Large intestine (tissue), 3 donors: ENCODE data around the gene ARID3B. TPM values are rescaled to one million over a fixed set of nuclear protein-coding genes. Genes with fewer than 3 reads are reported as not detected.
A peak's percentile ranks its signal among the peaks of the same experiment; 100 is the strongest.

Experiments
- DNase-seq, 2 donors: peaks; one replicate each; pipeline versions ENCODE4 v3.0.0 to v3.0.0-alpha.2; 2013
- H3K27ac ChIP-seq: one replicate; pipeline ENCODE4 v1.5.1; 2013; ENCODE audit warnings: low read length
- H3K27me3 ChIP-seq: 2 replicates; pipeline ENCODE4 v1.6.1; 2013; ENCODE audit warnings: low read length; ENCODE audit not compliant: control insufficient read depth, insufficient read depth
- H3K36me3 ChIP-seq: 2 replicates; pipeline ENCODE4 v1.6.1; 2013; ENCODE audit warnings: low read length; ENCODE audit not compliant: control insufficient read depth, insufficient read depth
- H3K4me1 ChIP-seq: one replicate; pipeline ENCODE4 v1.6.1; 2013; ENCODE audit warnings: low read length; ENCODE audit not compliant: control insufficient read depth, insufficient read depth
- H3K4me3 ChIP-seq: one replicate; pipeline ENCODE4 v1.5.1; 2013; ENCODE audit warnings: low read length
- H3K9me3 ChIP-seq: one replicate; pipeline ENCODE4 v1.6.1; 2013; ENCODE audit warnings: mild to moderate bottlenecking, low read depth, low read length, moderate library complexity; ENCODE audit not compliant: control insufficient read depth
- WGBS: methylation state at CpG from one replicate; pipeline ENCODE4 v1.1.5; 2013; ENCODE audit warnings: low lambda C conversion rate; ENCODE audit not compliant: insufficient coverage; 5-methylcytosine and 5-hydroxymethylcytosine counted together
- polyA plus RNA-seq: library from polyadenylated mRNA; unstranded; fragments of 120-200 nt; gene quantifications from one replicate; pipeline ENCODE4 v1.2.1, GENCODE V29; 2013

Gene ARID3B
- polyA plus RNA-seq, 1 donor: 13.1 TPM

DNA sequence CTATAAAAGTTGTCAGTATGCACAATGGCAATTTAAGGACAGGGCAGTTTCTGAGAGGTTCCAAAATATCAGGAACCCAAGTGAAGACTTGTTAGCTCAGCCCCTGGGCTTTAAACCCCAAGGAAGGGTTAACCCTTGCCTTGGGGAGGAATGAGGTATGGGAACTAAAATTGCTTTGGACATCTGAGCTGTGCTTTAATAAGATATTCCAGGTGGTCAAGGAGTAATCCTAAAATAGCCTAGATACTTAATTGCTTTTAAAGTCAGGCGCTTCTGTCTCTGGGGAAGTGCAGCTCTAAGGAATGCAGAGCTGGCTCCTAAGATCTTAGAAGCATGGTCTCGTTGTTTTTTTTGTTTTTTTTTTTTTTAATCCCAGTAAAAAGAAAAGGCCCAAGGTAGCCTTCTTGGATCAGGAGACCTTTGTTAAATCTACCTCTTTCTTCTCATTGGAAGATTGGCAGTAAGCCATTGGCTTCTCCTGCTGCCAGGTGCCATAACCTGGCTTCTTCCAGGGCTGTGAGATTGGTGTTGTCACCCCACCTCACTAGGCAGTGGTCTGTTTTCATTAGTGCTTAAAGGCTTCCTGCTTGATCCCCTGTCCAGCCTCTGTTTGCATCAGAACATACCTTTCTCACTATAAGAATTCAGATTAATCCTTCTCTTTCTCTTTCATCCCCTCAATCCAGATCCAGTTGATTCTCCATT is 24.5 kb downstream of the ARID3B start:
- H3K27ac ChIP-seq: no peak overlapping the region
- H3K4me1 ChIP-seq: no peaks in the 10 kb centered on the region
- no peak for DNase-seq
- H3K36me3 ChIP-seq: peaks cover 15% of the 10 kb centered on the region
- WGBS: no CpG with 5 or more reads among the region's 2 CpGs
- H3K4me3 ChIP-seq: no peak overlapping the region
- no peaks in the 10 kb centered on the region for H3K27me3 ChIP-seq
- H3K9me3 ChIP-seq: no peaks in the 10 kb centered on the region

DNA sequence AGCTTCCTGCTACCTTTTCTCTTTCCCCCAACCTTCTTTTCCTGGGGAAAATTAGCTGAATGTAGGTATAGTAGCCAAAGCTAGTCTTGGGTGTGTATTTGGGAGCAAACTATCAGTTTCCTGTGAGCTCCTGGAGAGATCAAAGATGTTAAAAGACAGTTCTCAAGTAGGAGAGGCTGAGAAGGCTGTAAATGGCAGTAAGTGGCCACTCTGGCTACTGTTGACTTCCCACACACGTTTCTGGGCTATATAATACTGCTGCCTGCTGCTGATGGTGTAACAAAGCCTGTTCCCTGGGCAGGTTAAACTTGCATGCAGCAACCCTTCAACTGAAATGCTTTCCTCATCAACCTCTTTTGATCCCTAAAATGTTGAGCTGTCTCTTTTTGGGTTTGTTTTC is 27.6 kb downstream of the ARID3B start:
- DNase-seq: no peak
- Histone ChIP-seq H3K27me3 (no peaks in the 10 kb centered on the region), H3K4me3 (no peak overlapping the region), H3K9me3 (no peaks in the 10 kb centered on the region), H3K27ac (no peak overlapping the region), H3K36me3 (peaks cover 22% of the 10 kb centered on the region), H3K4me1 (no peaks in the 10 kb centered on the region)
- 60% methylated on average over 1 of the region's 1 CpG for WGBS

DNA sequence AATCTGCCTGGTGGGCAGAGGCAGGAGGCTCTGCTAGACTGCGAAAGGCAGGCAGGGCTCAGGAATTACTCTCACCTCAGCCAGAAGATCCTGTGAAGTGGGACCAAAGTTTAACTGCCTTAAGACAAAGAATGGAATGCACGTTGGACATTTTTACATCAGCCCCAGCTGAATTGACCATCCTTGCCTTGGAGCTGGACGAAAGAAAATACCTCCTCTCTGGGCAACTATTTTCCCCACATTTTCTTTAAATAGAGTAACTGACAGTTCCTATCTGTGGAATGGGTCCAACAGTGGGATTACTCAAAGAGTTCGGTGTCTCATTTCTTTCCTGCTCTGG is 28.7 kb downstream of the ARID3B start:
- WGBS: no CpG with 5 or more reads among the region's 4 CpGs
- DNase-seq: no peak
- no peak overlapping the region for H3K27ac ChIP-seq

DNA sequence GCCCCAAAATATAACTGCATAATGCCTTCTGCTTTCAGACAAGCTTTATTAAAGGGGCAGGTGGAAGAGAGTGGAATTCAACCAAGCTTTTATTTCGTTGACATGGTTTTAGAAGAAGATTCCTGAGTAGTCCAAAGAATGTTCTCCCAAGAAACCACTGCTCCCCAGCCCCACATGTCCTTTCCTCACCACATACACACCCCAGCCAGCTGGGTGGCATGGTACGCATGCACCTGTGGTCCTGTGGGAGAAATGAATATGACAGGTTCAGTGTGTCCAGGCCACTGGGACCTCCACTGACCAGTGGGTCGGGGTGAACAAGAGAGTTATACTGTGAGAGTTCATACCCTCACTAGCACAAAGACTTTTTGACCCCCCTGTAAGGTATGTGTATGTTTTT is 30.2 kb downstream of the ARID3B start:
- Histone ChIP-seq H3K27me3 (no peaks in the 10 kb centered on the region), H3K36me3 (peaks cover 31% of the 10 kb centered on the region)
- no CpG with 5 or more reads among the region's 3 CpGs for WGBS

More for the DNA sequence above, 28.7 kb downstream of the ARID3B start:
- no peaks in the 10 kb centered on the region for H3K27me3 ChIP-seq
- H3K36me3 ChIP-seq: peaks cover 25% of the 10 kb centered on the region
- H3K9me3 ChIP-seq: no peaks in the 10 kb centered on the region
- H3K4me1 ChIP-seq: no peaks in the 10 kb centered on the region
- no peak overlapping the region for H3K4me3 ChIP-seq

DNA sequence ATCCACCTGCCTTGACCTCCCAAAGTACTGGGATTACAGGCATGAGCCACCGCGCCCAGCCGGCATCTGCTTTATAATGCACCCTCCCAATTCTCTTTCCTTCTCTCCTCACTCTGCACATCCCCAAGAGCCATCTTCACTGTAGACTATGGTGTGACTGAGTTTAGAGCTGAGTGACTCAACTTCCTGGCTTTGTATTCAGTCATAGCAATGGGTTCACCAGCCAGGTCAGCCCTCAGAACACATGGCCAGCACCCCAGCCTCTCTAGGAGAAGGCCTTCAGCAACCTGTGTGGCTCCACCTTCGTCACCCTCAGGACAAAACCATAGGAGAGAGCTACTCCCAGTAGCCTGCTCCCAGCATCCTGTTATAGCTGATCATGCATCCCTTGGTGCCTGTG is 33.0 kb downstream of the ARID3B start:
- Histone ChIP-seq H3K27ac (no peak overlapping the region), H3K4me3 (no peak overlapping the region), H3K36me3 (peaks cover 33% of the 10 kb centered on the region), H3K27me3 (no peaks in the 10 kb centered on the region), H3K4me1 (peaks cover 9% of the 10 kb centered on the region), H3K9me3 (no peaks in the 10 kb centered on the region)
- DNase-seq: no peak
- no CpG with 5 or more reads among the region's 4 CpGs for WGBS

More for the DNA sequence above, 30.2 kb downstream of the ARID3B start:
- DNase-seq: no peak
- Histone ChIP-seq H3K27ac (no peak overlapping the region), H3K4me3 (no peak overlapping the region), H3K9me3 (no peaks in the 10 kb centered on the region), H3K4me1 (peaks cover 9% of the 10 kb centered on the region)

DNA sequence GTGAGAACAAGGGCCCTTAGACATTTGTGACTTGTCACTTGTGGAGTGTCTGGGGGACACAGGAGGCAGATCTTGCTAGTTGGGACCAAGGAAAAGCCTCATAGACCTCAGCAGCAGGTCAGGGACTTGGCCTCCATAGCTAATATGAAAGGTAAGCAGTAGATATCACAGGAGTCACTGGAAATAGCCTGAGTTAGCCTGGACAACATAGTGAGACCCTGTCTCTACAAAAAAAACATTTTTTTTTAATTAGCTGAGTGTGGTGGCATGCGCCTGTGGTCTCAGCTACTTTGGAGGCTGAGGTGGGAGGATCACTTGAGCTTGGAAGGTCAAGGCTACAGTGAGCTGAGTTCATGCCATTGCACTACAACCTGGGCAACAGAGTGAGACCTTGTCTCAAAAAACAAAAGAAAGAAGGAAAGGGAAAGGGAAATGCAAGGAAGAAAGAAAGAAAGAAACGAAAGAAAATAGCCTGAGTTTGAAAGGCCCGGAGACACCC is 37.5 kb downstream of the ARID3B start:
- H3K36me3 ChIP-seq: peaks cover 29% of the 10 kb centered on the region
- H3K4me1 ChIP-seq: peaks cover 9% of the 10 kb centered on the region
- DNase-seq: no peak
- no peak overlapping the region for H3K4me3 ChIP-seq
- no peaks in the 10 kb centered on the region for H3K9me3 ChIP-seq
- H3K27ac ChIP-seq: no peak overlapping the region
- no peaks in the 10 kb centered on the region for H3K27me3 ChIP-seq
- WGBS: 94% methylated on average over 2 of the region's 3 CpGs

DNA sequence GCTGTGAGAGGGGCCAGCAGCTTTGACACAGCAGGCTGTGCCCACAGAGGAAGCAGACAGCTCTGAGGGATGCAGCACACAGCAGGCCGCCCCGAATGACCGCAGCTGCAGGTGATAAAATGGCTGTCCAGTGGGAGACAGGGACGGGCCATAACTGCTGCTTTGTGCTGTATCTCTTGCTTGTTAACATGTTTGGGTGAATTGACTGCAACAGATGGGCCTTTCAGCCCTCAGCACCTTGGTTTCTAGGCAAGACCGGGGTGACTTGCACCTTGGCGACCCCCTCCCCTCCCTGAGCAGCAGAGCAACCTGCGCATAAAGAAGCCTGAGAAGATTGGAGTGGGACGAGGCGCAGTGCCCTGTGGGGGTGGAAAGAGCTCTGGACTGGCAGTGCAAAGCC is 38.0 kb downstream of the ARID3B start:
- DNase-seq: no peak
- peaks cover 9% of the 10 kb centered on the region for H3K4me1 ChIP-seq
- 100% methylated on average over 4 of the region's 9 CpGs for WGBS
- no peak overlapping the region for H3K4me3 ChIP-seq
- H3K36me3 ChIP-seq: peaks cover 31% of the 10 kb centered on the region
- no peaks in the 10 kb centered on the region for H3K27me3 ChIP-seq
- H3K9me3 ChIP-seq: no peaks in the 10 kb centered on the region
- H3K27ac ChIP-seq: no peak overlapping the region

DNA sequence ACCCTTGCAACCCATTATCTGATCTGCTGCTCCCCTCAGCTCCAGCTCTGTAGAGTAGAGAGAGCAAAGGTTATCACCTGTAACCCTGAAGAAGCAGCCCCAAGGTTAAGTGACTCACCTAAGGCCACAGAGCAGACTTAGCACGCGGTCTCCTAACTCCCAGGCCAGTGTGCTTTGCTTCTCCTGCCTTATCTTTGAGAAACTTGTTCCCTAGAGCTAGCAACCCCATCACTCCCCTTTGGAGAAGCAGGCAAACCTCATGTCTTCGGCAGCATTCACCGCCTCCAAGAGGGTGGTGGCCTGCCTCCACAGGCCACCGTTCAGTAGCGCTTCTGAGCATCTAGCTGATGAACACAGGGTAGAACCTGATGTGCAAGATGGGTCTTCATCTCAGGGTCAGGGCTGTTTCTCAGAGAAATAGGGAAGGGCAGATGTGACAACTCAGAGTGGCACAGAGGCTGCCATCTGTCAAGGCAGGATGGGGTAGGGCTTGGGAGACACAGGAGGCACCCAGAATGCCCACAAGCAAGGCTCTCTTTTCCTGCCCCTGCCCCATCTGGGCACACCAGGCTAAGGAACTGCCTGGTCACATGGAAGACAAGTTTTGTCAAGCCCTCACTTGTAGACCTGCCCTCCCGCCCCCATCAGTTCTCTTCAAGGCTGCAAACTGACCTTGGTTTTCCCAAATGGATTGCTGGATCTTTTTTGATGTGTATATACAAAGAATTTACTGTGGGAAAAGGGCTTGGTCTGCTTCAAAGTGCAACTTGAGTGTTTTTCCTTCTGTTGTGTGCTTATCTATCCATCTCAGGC is 39.7 kb downstream of the ARID3B start:
- no peaks in the 10 kb centered on the region for H3K27me3 ChIP-seq
- H3K4me3 ChIP-seq: no peak overlapping the region
- H3K4me1 ChIP-seq: peaks cover 5% of the 10 kb centered on the region
- no peak overlapping the region for H3K27ac ChIP-seq
- H3K9me3 ChIP-seq: no peaks in the 10 kb centered on the region
- H3K36me3 ChIP-seq: peaks cover 32% of the 10 kb centered on the region
- no CpG with 5 or more reads among the region's 7 CpGs for WGBS
- DNase-seq: peak in 1 of 2 donors; percentile 20

DNA sequence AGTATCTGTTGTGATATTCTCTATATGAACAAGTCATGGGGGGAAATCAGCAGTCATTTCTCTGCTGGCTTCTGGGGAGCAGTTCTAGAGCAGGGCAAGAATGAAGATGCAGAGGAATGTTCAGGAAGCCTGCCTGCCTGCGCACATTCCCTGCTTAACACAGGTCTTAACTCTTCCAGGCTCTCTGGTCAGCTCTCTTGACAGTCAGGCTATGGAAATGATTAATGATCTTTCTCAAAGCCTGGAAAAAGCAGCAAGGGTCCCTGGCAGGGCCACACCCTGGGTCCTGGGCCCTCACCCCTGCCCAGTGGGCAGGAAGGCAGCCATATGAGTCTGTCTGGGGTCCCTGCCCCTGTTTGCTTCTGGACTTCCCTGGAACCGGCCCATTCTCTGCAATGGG is 43.2 kb downstream of the ARID3B start:
- H3K4me3 ChIP-seq: no peak overlapping the region
- peaks cover 35% of the 10 kb centered on the region for H3K36me3 ChIP-seq
- no peak for DNase-seq
- H3K9me3 ChIP-seq: no peaks in the 10 kb centered on the region
- peaks cover 3% of the 10 kb centered on the region for H3K4me1 ChIP-seq
- H3K27ac ChIP-seq: no peak overlapping the region
- no CpG with 5 or more reads among the region's 2 CpGs for WGBS
- no peaks in the 10 kb centered on the region for H3K27me3 ChIP-seq

DNA sequence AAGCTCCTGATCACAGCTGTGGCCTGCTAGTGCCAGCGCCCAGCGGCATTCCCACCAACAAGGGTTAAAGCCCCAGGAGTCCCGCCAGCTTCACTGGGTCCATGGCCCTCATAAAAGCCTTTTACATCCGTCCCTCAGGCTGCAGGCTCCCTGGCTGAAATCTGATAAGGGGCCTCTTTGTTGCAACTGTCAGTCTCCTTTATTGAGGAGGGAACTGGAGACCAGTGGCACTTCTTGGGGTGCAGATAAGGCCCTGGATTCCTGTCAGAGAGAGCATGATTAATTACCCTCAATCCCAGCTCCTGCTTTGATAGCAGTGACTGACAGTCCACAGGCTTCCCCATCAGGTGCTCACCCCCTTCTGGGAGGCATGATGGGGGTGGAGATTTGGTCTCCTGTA is 43.8 kb downstream of the ARID3B start:
- WGBS: no CpG with 5 or more reads among the region's 4 CpGs
- peaks cover 35% of the 10 kb centered on the region for H3K36me3 ChIP-seq
- H3K27me3 ChIP-seq: no peaks in the 10 kb centered on the region
- H3K27ac ChIP-seq: no peak overlapping the region
- H3K4me1 ChIP-seq: peaks cover 3% of the 10 kb centered on the region
- peak in 1 of 2 donors; percentile 22 for DNase-seq
- no peak overlapping the region for H3K4me3 ChIP-seq
- H3K9me3 ChIP-seq: no peaks in the 10 kb centered on the region
